ENCODE measurements around the gene RPS21.

DNA sequence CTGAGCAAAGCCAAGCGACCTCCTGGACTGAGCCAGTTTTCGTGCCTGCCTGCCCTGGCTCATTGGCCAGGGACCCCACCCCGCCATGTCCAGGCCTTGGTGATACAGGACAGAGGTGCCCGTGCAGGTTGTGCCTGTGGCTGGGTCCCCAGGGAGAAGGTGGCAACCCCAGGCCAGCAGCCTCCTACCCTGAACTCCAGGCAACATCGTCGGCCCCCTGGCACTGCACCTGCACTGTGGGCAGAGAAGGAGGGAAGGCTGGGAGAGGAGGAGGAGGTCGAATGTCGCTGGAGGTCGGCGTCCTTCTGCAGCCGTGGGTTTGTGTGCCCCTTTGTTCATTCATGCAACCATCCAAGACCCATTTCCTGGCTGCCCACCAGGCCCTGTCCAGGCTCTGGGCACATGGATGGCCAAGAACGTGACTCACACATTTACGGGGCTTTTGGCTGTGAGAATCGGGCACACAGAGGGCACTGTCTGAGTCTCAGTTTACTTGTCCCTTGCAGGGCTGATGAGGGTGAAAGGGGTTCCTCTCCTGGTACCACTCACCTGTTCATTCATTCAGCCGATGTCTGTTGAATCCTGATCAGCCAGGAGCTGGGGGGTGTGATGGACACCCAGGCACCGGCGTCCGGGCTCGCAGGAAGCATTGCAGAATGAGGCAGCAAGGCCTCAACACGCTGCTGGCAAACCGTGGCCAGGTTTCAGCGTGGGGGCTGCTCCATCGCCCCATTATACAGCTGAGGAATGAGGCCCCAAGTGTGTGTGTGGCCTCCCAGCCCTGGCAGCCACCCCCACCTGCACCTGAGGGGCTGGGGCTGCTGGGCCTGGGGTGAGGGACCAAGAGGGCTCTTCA is 42.8 kb downstream of the RPS21 start:
- TF ChIP-seq, protein P1, sequence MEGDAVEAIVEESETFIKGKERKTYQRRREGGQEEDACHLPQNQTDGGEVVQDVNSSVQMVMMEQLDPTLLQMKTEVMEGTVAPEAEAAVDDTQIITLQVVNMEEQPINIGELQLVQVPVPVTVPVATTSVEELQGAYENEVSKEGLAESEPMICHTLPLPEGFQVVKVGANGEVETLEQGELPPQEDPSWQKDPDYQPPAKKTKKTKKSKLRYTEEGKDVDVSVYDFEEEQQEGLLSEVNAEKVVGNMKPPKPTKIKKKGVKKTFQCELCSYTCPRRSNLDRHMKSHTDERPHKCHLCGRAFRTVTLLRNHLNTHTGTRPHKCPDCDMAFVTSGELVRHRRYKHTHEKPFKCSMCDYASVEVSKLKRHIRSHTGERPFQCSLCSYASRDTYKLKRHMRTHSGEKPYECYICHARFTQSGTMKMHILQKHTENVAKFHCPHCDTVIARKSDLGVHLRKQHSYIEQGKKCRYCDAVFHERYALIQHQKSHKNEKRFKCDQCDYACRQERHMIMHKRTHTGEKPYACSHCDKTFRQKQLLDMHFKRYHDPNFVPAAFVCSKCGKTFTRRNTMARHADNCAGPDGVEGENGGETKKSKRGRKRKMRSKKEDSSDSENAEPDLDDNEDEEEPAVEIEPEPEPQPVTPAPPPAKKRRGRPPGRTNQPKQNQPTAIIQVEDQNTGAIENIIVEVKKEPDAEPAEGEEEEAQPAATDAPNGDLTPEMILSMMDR (IDR thresholded peaks at IDR 0.05), result no peak
- TF ChIP-seq ZFX (IDR thresholded peaks at IDR 0.05; ENCODE audit: borderline replicate concordance), result no peak
